Measurements from ENCODE around the gene IL34.

The IL34 gene

GRCh38 chr16:70694868-70695218, 48.5 kb downstream of the IL34 start:
- H3F3A ChIP-seq (ENCODE audit: insufficient read depth, low read length), result no peaks in the 10 kb centered on the region
- H3K36me3 ChIP-seq (ENCODE audit: insufficient read depth, low read length), result no peaks in the 10 kb centered on the region; the same call in 1 of the 2 replicates
- H3K27ac ChIP-seq (ENCODE audit: low read depth, low read length, poor library complexity, severe bottlenecking), result peak overlapping the region; percentile 42
- H2AFZ ChIP-seq (ENCODE audit: low read length), result no peak overlapping the region
- H3K79me2 ChIP-seq (ENCODE audit: insufficient read depth, low read length), result no peaks in the 10 kb centered on the region
- H4K20me1 ChIP-seq (ENCODE audit: insufficient read depth, low read length), result no peaks in the 10 kb centered on the region
- no peaks in the 10 kb centered on the region for H3K9me2 ChIP-seq (ENCODE audit: low read depth, low read length)
- peaks cover 28% of the 10 kb centered on the region for H3K4me1 ChIP-seq (ENCODE audit: insufficient read depth, low read length, severe bottlenecking)
- TF ChIP-seq EZH2 (IDR thresholded peaks at IDR 0.05; ENCODE audit: borderline replicate concordance, low read length), result no peak
- no peak for TF ChIP-seq CTCF (IDR thresholded peaks at IDR 0.05; ENCODE audit: low read length)
- H3K9ac ChIP-seq (ENCODE audit: low read length), result no peak overlapping the region
- no peaks in the 10 kb centered on the region for H3K27me3 ChIP-seq (ENCODE audit: insufficient read depth, low read length)
- no peak overlapping the region for H3K4me2 ChIP-seq (ENCODE audit: low read length)
- no peak overlapping the region for H3K4me3 ChIP-seq (ENCODE audit: low read depth, low read length, poor library complexity, severe bottlenecking)
- no peaks in the 10 kb centered on the region for H3K9me3 ChIP-seq (ENCODE audit: low read length)

DNA sequence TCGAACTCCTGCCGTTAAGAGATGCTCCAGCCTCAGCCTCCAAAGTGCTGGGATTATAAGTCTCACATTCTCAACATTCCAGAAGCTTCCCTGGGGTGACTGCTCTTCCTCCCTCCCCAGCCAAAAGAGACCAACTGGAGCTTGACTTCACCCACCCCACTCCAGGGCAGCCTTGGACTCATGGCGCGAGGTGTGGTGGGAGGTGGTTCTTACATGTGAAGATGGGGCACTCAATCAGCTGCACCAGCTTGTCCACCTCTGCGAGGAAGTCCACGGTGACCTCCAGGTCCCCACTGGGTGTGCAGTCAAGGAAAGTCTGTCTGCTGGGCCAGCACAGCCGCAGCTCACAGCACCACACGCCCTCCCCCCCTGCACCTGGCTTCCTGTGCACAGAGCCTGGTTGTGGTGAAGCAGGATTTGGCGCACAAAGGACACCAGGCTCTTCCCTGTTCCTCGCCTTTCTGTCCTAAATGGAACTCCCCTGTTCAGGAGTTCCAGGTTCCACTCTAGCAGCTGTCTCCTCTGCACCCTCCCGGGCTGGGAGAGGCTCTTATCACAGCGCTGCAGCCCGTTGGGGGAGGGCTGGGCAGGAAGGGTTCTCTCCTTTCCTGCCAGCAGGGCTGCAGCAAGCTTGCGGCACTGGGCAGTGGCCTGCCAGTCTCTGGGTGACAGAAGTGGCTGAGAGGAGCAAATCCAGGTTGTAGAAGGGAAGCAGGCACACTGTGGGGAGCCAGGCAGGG, 49.1 kb downstream of the IL34 start:
- no peak overlapping the region for H2AFZ ChIP-seq (ENCODE audit: low read length)
- H3K9ac ChIP-seq (ENCODE audit: low read length), result no peak overlapping the region
- H3K4me2 ChIP-seq (ENCODE audit: low read length), result no peak overlapping the region
- no peaks in the 10 kb centered on the region for H4K20me1 ChIP-seq (ENCODE audit: insufficient read depth, low read length)
- peaks cover 28% of the 10 kb centered on the region for H3K4me1 ChIP-seq (ENCODE audit: insufficient read depth, low read length, severe bottlenecking)
- H3K36me3 ChIP-seq (ENCODE audit: insufficient read depth, low read length), result no peaks in the 10 kb centered on the region; the same call in 1 of the 2 replicates
- H3K4me3 ChIP-seq (ENCODE audit: low read depth, low read length, poor library complexity, severe bottlenecking), result no peak overlapping the region
- no peaks in the 10 kb centered on the region for H3K27me3 ChIP-seq (ENCODE audit: insufficient read depth, low read length)
- H3K9me3 ChIP-seq (ENCODE audit: low read length), result no peaks in the 10 kb centered on the region
- TF ChIP-seq EZH2 (IDR thresholded peaks at IDR 0.05; ENCODE audit: borderline replicate concordance, low read length) (no peak), CTCF (IDR thresholded peaks at IDR 0.05; ENCODE audit: low read length) (no peak)
- H3F3A ChIP-seq (ENCODE audit: insufficient read depth, low read length), result no peaks in the 10 kb centered on the region
- H3K79me2 ChIP-seq (ENCODE audit: insufficient read depth, low read length), result no peaks in the 10 kb centered on the region
- peak overlapping the region; percentile 42 for H3K27ac ChIP-seq (ENCODE audit: low read depth, low read length, poor library complexity, severe bottlenecking)
- no peaks in the 10 kb centered on the region for H3K9me2 ChIP-seq (ENCODE audit: low read depth, low read length)

DNA sequence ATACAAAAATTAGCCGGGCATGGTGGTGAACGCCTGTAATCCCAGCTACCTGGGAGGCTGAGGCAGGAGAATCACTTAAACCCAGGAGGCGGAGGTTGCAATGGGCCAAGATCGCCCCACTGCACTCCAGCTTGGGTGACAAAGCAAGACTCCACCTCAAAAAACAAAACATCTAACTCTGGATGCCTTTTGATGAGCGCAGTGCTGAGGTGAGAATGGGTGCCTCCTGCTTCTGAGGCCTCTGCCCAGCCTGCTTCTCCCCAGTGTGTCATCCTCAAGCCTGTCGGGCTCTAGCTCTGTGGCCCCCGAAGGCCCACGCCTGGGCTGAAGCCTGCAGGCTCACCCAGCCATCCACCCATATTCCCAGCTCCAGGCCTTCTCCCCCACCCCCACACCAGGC, 50.0 kb downstream of the IL34 start:
- Histone ChIP-seq H3K9ac (ENCODE audit: low read length) (no peak overlapping the region), H3K36me3 (ENCODE audit: insufficient read depth, low read length) (no peaks in the 10 kb centered on the region; the same call in 1 of the 2 replicates), H3K27me3 (ENCODE audit: insufficient read depth, low read length) (no peaks in the 10 kb centered on the region), H3K9me3 (ENCODE audit: low read length) (no peaks in the 10 kb centered on the region), H2AFZ (ENCODE audit: low read length) (no peak overlapping the region), H3K4me1 (ENCODE audit: insufficient read depth, low read length, severe bottlenecking) (peaks cover 28% of the 10 kb centered on the region), H3K4me3 (ENCODE audit: low read depth, low read length, poor library complexity, severe bottlenecking) (no peak overlapping the region), H3K79me2 (ENCODE audit: insufficient read depth, low read length) (no peaks in the 10 kb centered on the region), H3F3A (ENCODE audit: insufficient read depth, low read length) (no peaks in the 10 kb centered on the region), H3K9me2 (ENCODE audit: low read depth, low read length) (no peaks in the 10 kb centered on the region), H3K4me2 (ENCODE audit: low read length) (no peak overlapping the region), H4K20me1 (ENCODE audit: insufficient read depth, low read length) (no peaks in the 10 kb centered on the region), H3K27ac (ENCODE audit: low read depth, low read length, poor library complexity, severe bottlenecking) (no peak overlapping the region)
- TF ChIP-seq EZH2 (IDR thresholded peaks at IDR 0.05; ENCODE audit: borderline replicate concordance, low read length) (no peak), CTCF (IDR thresholded peaks at IDR 0.05; ENCODE audit: low read length) (no peak)

Data from OCI-LY1 (cell line).